Glutamatergic neuron (in vitro differentiated cells): ENCODE data around the gene TECR. TPM values are rescaled to one million over a fixed set of nuclear protein-coding genes. Genes with fewer than 3 reads are reported as not detected.
"Not testable (repeated sequence)": the region's sequence is repeated elsewhere in the genome, so short reads cannot be mapped to it uniquely, and the experiment has no call there.

Source experiments
- DNase-seq: peaks from one replicate; pipeline ENCODE4 v3.0.0; 2022
- H3K27ac Mint-ChIP-seq: one replicate; pipeline ENCODE4 v1.8.0; 2020; ENCODE audit warnings: mild to moderate bottlenecking, mixed read lengths, inconsistent platforms; ENCODE audit not compliant: unreplicated experiment
- H3K27me3 Mint-ChIP-seq: one replicate; pipeline ENCODE4 v1.8.0; 2020; ENCODE audit warnings: mild to moderate bottlenecking, moderate library complexity, mixed read lengths, inconsistent platforms; ENCODE audit not compliant: unreplicated experiment
- H3K36me3 Mint-ChIP-seq: one replicate; pipeline ENCODE4 v1.8.0; 2020; ENCODE audit warnings: mild to moderate bottlenecking, mixed read lengths, inconsistent platforms; ENCODE audit not compliant: unreplicated experiment
- H3K4me1 Mint-ChIP-seq: one replicate; pipeline ENCODE4 v1.8.0; 2020; ENCODE audit warnings: mild to moderate bottlenecking, low read depth, mixed read lengths, inconsistent platforms; ENCODE audit not compliant: unreplicated experiment
- H3K4me3 Mint-ChIP-seq: one replicate; pipeline ENCODE4 v1.8.0; 2020; ENCODE audit warnings: mild to moderate bottlenecking, mixed read lengths, inconsistent platforms; ENCODE audit not compliant: unreplicated experiment
- H3K9me3 Mint-ChIP-seq: one replicate; pipeline ENCODE4 v1.8.0; 2020; ENCODE audit warnings: mild to moderate bottlenecking, moderate library complexity, mixed read lengths, inconsistent platforms; ENCODE audit not compliant: unreplicated experiment
- CTCF ChIP-seq: fragments of 200-600 bp; sonication (generic); IDR thresholded peaks from one replicate; pipeline ENCODE4 v1.5.0; 2021; ENCODE audit not compliant: partially characterized antibody, unreplicated experiment
- total RNA-seq: library from RNA; stranded (reverse); fragmentation: NEBNext Ultra II Directional; extraction: Animal tissue kit (Norgen Biotek cat#: 25700); gene quantifications from one replicate; pipeline ENCODE4 v1.2.1, GENCODE V29; 2021; ENCODE audit not compliant: unreplicated experiment

TECR gene
- total RNA-seq, 1 donor from 2014 or later = 102 TPM

GRCh38 chr19:14544977-14545715 is 15.8 kb downstream of the TECR start:
- Mint-ChIP-seq H3K9me3 (no peaks in the 10 kb centered on the region), H3K4me1 (peaks cover 2% of the 10 kb centered on the region), H3K4me3 (no peak overlapping the region), H3K36me3 (no peaks in the 10 kb centered on the region), H3K27ac (no peak overlapping the region), H3K27me3 (peaks cover 2% of the 10 kb centered on the region)
- TF ChIP-seq CTCF = no peak
- no peak for DNase-seq

- Mint-ChIP-seq H3K4me1 (peaks cover 2% of the 10 kb centered on the region), H3K36me3 (no peaks in the 10 kb centered on the region), H3K27me3 (peaks cover 2% of the 10 kb centered on the region), H3K4me3 (no peak overlapping the region), H3K27ac (no peak overlapping the region), H3K9me3 (no peaks in the 10 kb centered on the region)
- DNase-seq = no peak
- no peak for TF ChIP-seq CTCF
Measured at GRCh38 chr19:14545716-14546082, 16.3 kb downstream of the TECR start.

- Mint-ChIP-seq H3K36me3 (no peaks in the 10 kb centered on the region), H3K27me3 (peaks cover 2% of the 10 kb centered on the region), H3K4me3 (no peak overlapping the region), H3K4me1 (peaks cover 4% of the 10 kb centered on the region), H3K9me3 (peaks cover 2% of the 10 kb centered on the region), H3K27ac (no peak overlapping the region)
- DNase-seq = no peak
- no peak for TF ChIP-seq CTCF
Measured at GRCh38 chr19:14550201-14550754, 20.9 kb downstream of the TECR start.

GRCh38 chr19:14551134-14552005 is 22.0 kb downstream of the TECR start:
- H3K9me3 Mint-ChIP-seq, H3K36me3 Mint-ChIP-seq, H3K4me1 Mint-ChIP-seq, H3K27ac Mint-ChIP-seq, H3K27me3 Mint-ChIP-seq, H3K4me3 Mint-ChIP-seq: not testable (repeated sequence)
- peak; percentile 72 for DNase-seq

GRCh38 chr19:14552006-14552360 is 22.6 kb downstream of the TECR start:
- not testable (repeated sequence) for H3K27ac Mint-ChIP-seq, H3K36me3 Mint-ChIP-seq, H3K4me3 Mint-ChIP-seq, H3K27me3 Mint-ChIP-seq, H3K9me3 Mint-ChIP-seq, H3K4me1 Mint-ChIP-seq, DNase-seq
